Measurements from ENCODE around the gene MED27. TPM values are rescaled to one million over a fixed set of nuclear protein-coding genes. Genes with fewer than 3 reads are reported as not detected.

The MED27 gene
- total RNA-seq, 2 donors from 2014 or later: 12.0 to 18.8 TPM

- Histone ChIP-seq H3K27me3 (no peaks in the 10 kb centered on the region), H3K9ac (ENCODE audit: low read depth in 2 of 2, low read length in 2 of 2) (no peak overlapping the region), H3K9me3 (no peaks in the 10 kb centered on the region), H3K27ac (no peak overlapping the region), H3K4me1 (no peaks in the 10 kb centered on the region), H3K4me3 (no peak overlapping the region), H3K36me3 (no peaks in the 10 kb centered on the region)
- TF ChIP-seq CTCF (IDR thresholded peaks at IDR 0.05): no peak
- no peak for DNase-seq
- intact Hi-C loops (cut with DNase I): no loop called here
These were observed 174.5 kb downstream of the MED27 start for GRCh38 chr9:131905144-131905543.

GRCh38 chr9:131899296-131900228 lies 180.1 kb downstream of the MED27 start:
- no peak for DNase-seq
- Histone ChIP-seq H3K36me3 (no peaks in the 10 kb centered on the region), H3K4me1 (no peaks in the 10 kb centered on the region), H3K9ac (ENCODE audit: low read depth in 2 of 2, low read length in 2 of 2) (no peak overlapping the region), H3K9me3 (no peaks in the 10 kb centered on the region), H3K27me3 (no peaks in the 10 kb centered on the region), H3K27ac (no peak overlapping the region), H3K4me3 (no peak overlapping the region)
- TF ChIP-seq CTCF (IDR thresholded peaks at IDR 0.05): no peak
- intact Hi-C loops (cut with DNase I): no loop called here

GRCh38 chr9:131892902-131893500 lies 186.7 kb downstream of the MED27 start:
- TF ChIP-seq CTCF (IDR thresholded peaks at IDR 0.05): no peak
- Histone ChIP-seq H3K4me1 (no peaks in the 10 kb centered on the region), H3K4me3 (no peak overlapping the region), H3K27me3 (no peaks in the 10 kb centered on the region), H3K36me3 (no peaks in the 10 kb centered on the region), H3K9me3 (no peaks in the 10 kb centered on the region), H3K27ac (no peak overlapping the region), H3K9ac (ENCODE audit: low read depth in 2 of 2, low read length in 2 of 2) (no peak overlapping the region)
- DNase-seq: no peak
- intact Hi-C loops (cut with DNase I): no loop called here

- no peak for DNase-seq
- Histone ChIP-seq H3K4me3 (no peak overlapping the region), H3K36me3 (no peaks in the 10 kb centered on the region), H3K27me3 (no peaks in the 10 kb centered on the region), H3K9ac (ENCODE audit: low read depth in 2 of 2, low read length in 2 of 2) (no peak overlapping the region), H3K4me1 (no peaks in the 10 kb centered on the region), H3K9me3 (no peaks in the 10 kb centered on the region), H3K27ac (no peak overlapping the region)
- no peak for TF ChIP-seq CTCF (IDR thresholded peaks at IDR 0.05)
- intact Hi-C loops (cut with DNase I): no loop called here
These were observed 187.4 kb downstream of the MED27 start for GRCh38 chr9:131892162-131892707.

GRCh38 chr9:131891598-131891997 lies 188.1 kb downstream of the MED27 start:
- no peak for TF ChIP-seq CTCF (IDR thresholded peaks at IDR 0.05)
- intact Hi-C loops (cut with DNase I): no loop called here
- Histone ChIP-seq H3K9ac (ENCODE audit: low read depth in 2 of 2, low read length in 2 of 2) (no peak overlapping the region), H3K4me1 (no peaks in the 10 kb centered on the region), H3K4me3 (no peak overlapping the region), H3K27me3 (no peaks in the 10 kb centered on the region), H3K9me3 (no peaks in the 10 kb centered on the region), H3K27ac (no peak overlapping the region), H3K36me3 (no peaks in the 10 kb centered on the region)
- no peak for DNase-seq

Measured in colonic mucosa (tissue), 4 donors.